H1 (cell line): ENCODE data around the gene TRAK1. TPM values are rescaled to one million over a fixed set of nuclear protein-coding genes. Genes with fewer than 3 reads are reported as not detected.

Experiments
- CTCF ChIA-PET: fragments of 300-600 bp; sonication (Branson Sonifier 250); formaldehyde crosslinking; loops from one replicate; lab custom pipeline; 2021; ENCODE audit not compliant: partially characterized antibody; lab: Charles Lee
- POLR2A ChIA-PET: fragments of 300-600 bp; sonication (Branson Sonifier 250); formaldehyde crosslinking; loops from one replicate; lab custom pipeline; 2021; ENCODE audit warnings: inconsistent platforms; ENCODE audit not compliant: partially characterized antibody; lab: Charles Lee
- DNase-seq, 2 experiments: peaks; one replicate each; pipeline versions ENCODE4 v3.0.0 to v3.0.0-alpha.2; 2010 to 2022; ENCODE audit warnings: low spot score in 2 of 2, low read depth in 1 of 2, mixed read lengths in 1 of 2
- FAIRE-seq: peaks from 2 replicates; lab custom pipeline; 2011; peaks lifted over from hg19 to GRCh38; lab: Jason Lieb, UNC
- H2AFZ ChIP-seq: 2 replicates; pipeline ENCODE4 v1.8.1; 2012; ENCODE audit warnings: low read length, inconsistent platforms
- H2AK5ac ChIP-seq: 2 replicates; pipeline ENCODE4 v1.6.1; 2013; ENCODE audit warnings: low read depth, low read length
- H2BK120ac ChIP-seq: replicated peaks from 2 replicates; pipeline ENCODE3; 2013; ENCODE audit warnings: low read depth, low read length, inconsistent platforms
- H2BK12ac ChIP-seq: 2 replicates; pipeline ENCODE4 v1.6.1; 2013; ENCODE audit warnings: low read depth, low read length
- H2BK15ac ChIP-seq: 2 replicates; pipeline ENCODE4 v1.6.1; 2013; ENCODE audit warnings: low read length
- H2BK20ac ChIP-seq: 2 replicates; pipeline ENCODE4 v1.6.1; 2013; ENCODE audit warnings: low read length
- H2BK5ac ChIP-seq: 2 replicates; pipeline ENCODE4 v1.6.1; 2013; ENCODE audit warnings: low read depth, low read length
- H3K14ac ChIP-seq: 2 replicates; pipeline ENCODE4 v1.6.1; 2013; ENCODE audit warnings: inconsistent platforms; ENCODE audit not compliant: insufficient read length
- H3K18ac ChIP-seq: 2 replicates; pipeline ENCODE4 v1.6.1; 2013; ENCODE audit warnings: low read length; ENCODE audit errors: extremely low read depth
- H3K23ac ChIP-seq: 2 replicates; pipeline ENCODE4 v1.6.1; 2013; ENCODE audit warnings: inconsistent platforms; ENCODE audit not compliant: insufficient read length
- H3K23me2 ChIP-seq: 2 replicates; pipeline ENCODE4 v1.6.1; 2013; ENCODE audit warnings: low read depth, low read length
- H3K27ac ChIP-seq: 2 replicates; pipeline ENCODE4 v1.6.1; 2011; ENCODE audit warnings: low read depth, low read length, inconsistent platforms
- H3K27me3 ChIP-seq, 4 experiments: replicated peaks in 1 of 4; 1 replicate in 1 of 4; 2 replicates in 3 of 4; pipeline versions ENCODE4 v1.6.1 to v1.8.1; 2011 to 2013; ENCODE audit warnings: low read length in 3 of 4, mild to moderate bottlenecking in 3 of 4, inconsistent platforms in 2 of 4, mixed read lengths in 2 of 4, moderate library complexity in 1 of 4; ENCODE audit not compliant: control insufficient read depth in 3 of 4, insufficient read depth in 3 of 4; ENCODE audit errors: extremely low read depth in 1 of 4
- H3K36me3 ChIP-seq, 4 experiments: 2 replicates each; pipeline versions ENCODE4 v1.6.1 to v1.8.1; 2011 to 2013; ENCODE audit warnings: mild to moderate bottlenecking in 4 of 4, low read length in 3 of 4, moderate library complexity in 2 of 4, control low read depth in 1 of 4, inconsistent platforms in 1 of 4; ENCODE audit not compliant: insufficient read depth in 4 of 4, control insufficient read depth in 2 of 4
- H3K4ac ChIP-seq: replicated peaks from 2 replicates; pipeline ENCODE3; 2013; ENCODE audit warnings: low read length, low read depth, mixed read lengths, inconsistent platforms; ENCODE audit not compliant: insufficient read length
- H3K4me1 ChIP-seq, 4 experiments: replicated peaks in 1 of 4; 1 replicate in 1 of 4; 2 replicates in 3 of 4; pipeline versions ENCODE4 v1.6.1 to v1.8.1; 2011 to 2013; ENCODE audit warnings: low read length in 3 of 4, inconsistent platforms in 2 of 4, mixed read lengths in 1 of 4; ENCODE audit not compliant: insufficient read depth in 4 of 4, control insufficient read depth in 3 of 4
- H3K4me2 ChIP-seq, 2 experiments: 2 replicates each; pipeline versions ENCODE4 v1.6.1 to v1.8.1; 2011 to 2013; ENCODE audit warnings: low read depth in 2 of 2, low read length in 2 of 2, control low read depth in 1 of 2, inconsistent platforms in 1 of 2, mild to moderate bottlenecking in 1 of 2; ENCODE audit not compliant: insufficient read depth in 1 of 2
- H3K4me3 ChIP-seq, 4 experiments: fragments of 200-600, 300-600 bp in 1 of 4; sonication (generic), shearing (Covaris generic), sonication (Bioruptor Twin) in 1 of 4; 2 replicates each; pipeline versions ENCODE4 v1.5.1 to v1.8.1; 2011 to 2016; ENCODE audit warnings: low read length in 4 of 4, low read depth in 3 of 4, control low read depth in 2 of 4, inconsistent platforms in 2 of 4, mild to moderate bottlenecking in 2 of 4, mixed read lengths in 1 of 4, moderate library complexity in 1 of 4; ENCODE audit not compliant: insufficient read depth in 2 of 4; ENCODE audit errors: extremely low read depth in 1 of 4
- H3K56ac ChIP-seq: replicated peaks from 2 replicates; pipeline ENCODE3; 2013; ENCODE audit warnings: low read depth, mild to moderate bottlenecking, mixed read lengths, low read length, inconsistent platforms; ENCODE audit not compliant: insufficient read length
- H3K79me1 ChIP-seq: 2 replicates; pipeline ENCODE4 v1.6.1; 2013; ENCODE audit warnings: low read depth, low read length, control low read depth
- H3K79me2 ChIP-seq, 2 experiments: 2 replicates each; pipeline versions ENCODE4 v1.6.1 to v1.8.1; 2012 to 2013; ENCODE audit warnings: low read length in 2 of 2, mild to moderate bottlenecking in 2 of 2, inconsistent platforms in 1 of 2; ENCODE audit not compliant: insufficient read depth in 2 of 2, control insufficient read depth in 1 of 2
- H3K9ac ChIP-seq, 4 experiments: replicated peaks in 1 of 4; 1 replicate in 1 of 4; 2 replicates in 3 of 4; pipeline versions ENCODE4 v1.6.1 to v1.8.1; 2011 to 2013; ENCODE audit warnings: low read depth in 3 of 4, low read length in 3 of 4, control low read depth in 2 of 4, mild to moderate bottlenecking in 2 of 4, moderate library complexity in 2 of 4, inconsistent platforms in 1 of 4; ENCODE audit errors: extremely low read depth in 1 of 4
- H3K9me3 ChIP-seq, 2 experiments: 2 replicates each; pipeline versions ENCODE4 v1.6.1 to v1.8.1; 2012 to 2013; ENCODE audit warnings: mild to moderate bottlenecking in 2 of 2, moderate library complexity in 2 of 2, control low read depth in 1 of 2, inconsistent platforms in 1 of 2, low read depth in 1 of 2, low read length in 1 of 2, mixed read lengths in 1 of 2; ENCODE audit not compliant: insufficient read depth in 2 of 2
- H4K20me1 ChIP-seq, 2 experiments: replicated peaks in 1 of 2; 2 replicates each; pipeline versions ENCODE3 to v1.8.1; 2011 to 2013; ENCODE audit warnings: inconsistent platforms in 2 of 2, low read length in 2 of 2, mild to moderate bottlenecking in 1 of 2; ENCODE audit not compliant: insufficient read depth in 2 of 2, control insufficient read depth in 1 of 2
- H4K5ac ChIP-seq: 2 replicates; pipeline ENCODE4 v1.6.1; 2013; ENCODE audit warnings: low read length, low read depth, mixed read lengths, inconsistent platforms; ENCODE audit not compliant: insufficient read length
- H4K8ac ChIP-seq: 2 replicates; pipeline ENCODE4 v1.8.0; 2013; ENCODE audit warnings: mild to moderate bottlenecking, moderate library complexity, low read length, inconsistent platforms; ENCODE audit not compliant: insufficient read depth; ENCODE audit errors: extremely low read depth
- H4K91ac ChIP-seq: replicated peaks from 2 replicates; pipeline ENCODE3; 2013; ENCODE audit warnings: low read length, mixed read lengths, inconsistent platforms; ENCODE audit not compliant: insufficient read length
- BACH1 ChIP-seq: IDR thresholded peaks from 2 replicates; pipeline ENCODE4 v1.6.1; 2012; ENCODE audit warnings: low read length, improper control_type of control experiment
- FOSL1 ChIP-seq: IDR thresholded peaks from 2 replicates; pipeline ENCODE4 v1.6.1; 2011; ENCODE audit warnings: mild to moderate bottlenecking, low read depth, low read length, moderate library complexity; ENCODE audit not compliant: insufficient read depth
- HDAC6 ChIP-seq: IDR thresholded peaks from one replicate; pipeline ENCODE4 v1.7.1; 2012; ENCODE audit warnings: low read depth, mild to moderate bottlenecking, inconsistent platforms, low read length, moderate library complexity
- JUND ChIP-seq: IDR thresholded peaks from 2 replicates; pipeline ENCODE4 v1.6.1; 2011; ENCODE audit warnings: mild to moderate bottlenecking, improper control_type of control experiment, low read length
- KDM4A ChIP-seq: IDR thresholded peaks from one replicate; pipeline ENCODE4 v1.7.1; 2012; ENCODE audit warnings: low read depth, mild to moderate bottlenecking, moderate library complexity, low read length, inconsistent platforms; ENCODE audit not compliant: severe bottlenecking
- KDM5A ChIP-seq: fragments of 200-600 bp; IDR thresholded peaks from 2 replicates; pipeline ENCODE4 v1.7.1; 2012; ENCODE audit warnings: mild to moderate bottlenecking, low read length, inconsistent platforms, mixed read lengths
- POU5F1 ChIP-seq: IDR thresholded peaks from 2 replicates; pipeline ENCODE4 v1.6.1; 2011; ENCODE audit warnings: low read depth, mild to moderate bottlenecking, low read length, moderate library complexity
- SP2 ChIP-seq: IDR thresholded peaks from 2 replicates; pipeline ENCODE4 v1.6.1; 2012; ENCODE audit warnings: mild to moderate bottlenecking, low read length, inconsistent platforms
- TBP ChIP-seq: IDR thresholded peaks from 2 replicates; pipeline ENCODE4 v1.6.1; 2011; ENCODE audit warnings: low read depth, low read length, improper control_type of control experiment
- TCF12 ChIP-seq: IDR thresholded peaks from 2 replicates; pipeline ENCODE4 v1.6.1; 2011; ENCODE audit warnings: low read depth, mild to moderate bottlenecking, low read length
- USF2 ChIP-seq: IDR thresholded peaks from 2 replicates; pipeline ENCODE4 v1.6.1; 2011; ENCODE audit warnings: low read length, improper control_type of control experiment
- WGBS, 2 experiments: shearing (Covaris generic) in 1 of 2; methylation state at CpG; one replicate each; pipeline versions ENCODE4 v1.1.6 to v1.1.7; 2013 to 2015; ENCODE audit warnings: low lambda C conversion rate in 2 of 2, mixed read lengths in 2 of 2, inconsistent platforms in 1 of 2, low coverage in 1 of 2, missing lambda C conversion rate in 1 of 2; ENCODE audit not compliant: insufficient replicate concordance in 2 of 2, insufficient coverage in 1 of 2, insufficient read length in 1 of 2; ENCODE audit errors: extremely low coverage in 1 of 2, missing lambda C conversion rate in 1 of 2; 5-methylcytosine and 5-hydroxymethylcytosine counted together
- polyA plus RNA-seq, 7 experiments: library from polyadenylated mRNA; depleted of rRNA in 3 of 7; stranded (reverse) in 5 of 7; unstranded in 2 of 7; fragments of >200 nt in 5 of 7; fragments of 200-250 nt in 2 of 7; gene quantifications; 1 replicate in 5 of 7; 2 replicates in 1 of 7; 4 replicates in 1 of 7; pipeline versions ENCODE4 v1.2.1 to v1.2.3, GENCODE V29; 2011 to 2013; ENCODE audit warnings: missing spikeins in 2 of 7, mixed read lengths in 2 of 7
- total RNA-seq: library from RNA; stranded (reverse); fragmentation: NEBNext Ultra II Directional; extraction: Animal tissue kit (Norgen Biotek cat#: 25700); gene quantifications from 2 replicates; pipeline ENCODE4 v1.2.1, GENCODE V29; 2021

The TRAK1 gene
- total and polyA plus RNA-seq, 2 of the 8 experiments (the other 6 are each of a cell fraction or from before 2014, with no cell fraction given), result 21.3 to 32.7 TPM

DNA sequence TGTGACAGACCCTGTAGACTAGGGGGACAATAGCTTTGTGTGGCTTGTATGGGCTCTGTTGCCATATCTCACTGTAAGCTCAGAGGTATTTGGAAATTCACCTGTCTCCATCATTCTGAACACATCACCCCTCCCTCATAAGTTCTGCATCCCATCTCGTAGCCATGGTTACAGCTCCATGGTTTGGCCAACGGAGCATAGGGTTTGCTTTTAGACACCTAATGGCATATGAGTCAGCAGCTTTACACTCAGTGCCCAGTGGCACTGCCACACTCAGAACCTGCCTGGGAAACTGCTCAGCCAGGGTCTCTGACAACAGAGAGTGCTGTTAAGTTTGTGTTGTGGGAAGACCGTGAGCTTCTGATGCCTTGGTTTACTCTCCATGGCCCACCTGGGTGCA is 107.6 kb downstream of the TRAK1 start:
- no peaks in the 10 kb centered on the region; a peak in 1 of 7 replicates for H3K4me1 ChIP-seq
- H3K9me3 ChIP-seq, result no peaks in the 10 kb centered on the region
- H2BK5ac ChIP-seq, result no peak overlapping the region
- H4K5ac ChIP-seq, result no peak overlapping the region
- no peak overlapping the region for H2BK12ac ChIP-seq
- H3K36me3 ChIP-seq, result peaks cover 6 to 37% (median 27%) of the 10 kb centered on the region in 4 experiments
- no peak overlapping the region for H2BK20ac ChIP-seq
- POLR2A ChIA-PET, result no interaction called here
- no peaks in the 10 kb centered on the region for H3K23me2 ChIP-seq
- H3K56ac ChIP-seq, result no peak overlapping the region
- no peak overlapping the region for H3K9ac ChIP-seq
- no peak overlapping the region for H2BK120ac ChIP-seq
- no peak overlapping the region for H3K18ac ChIP-seq
- H4K8ac ChIP-seq, result no peak overlapping the region; the same call in 1 of the 2 replicates
- no peaks in the 10 kb centered on the region for H3K79me1 ChIP-seq
- no peak overlapping the region for H2BK15ac ChIP-seq
- no peak for TF ChIP-seq TCF12
- TF ChIP-seq BACH1, result no peak
- TF ChIP-seq HDAC6, result no peak
- no peak for TF ChIP-seq JUND
- TF ChIP-seq KDM5A, result no peak
- no peak for TF ChIP-seq TBP
- no peak for TF ChIP-seq FOSL1
- TF ChIP-seq POU5F1, result no peak
- TF ChIP-seq KDM4A, result no peak
- TF ChIP-seq SP2, result no peak
- no peak for TF ChIP-seq USF2
- no peak overlapping the region for H4K91ac ChIP-seq
- no peaks in the 10 kb centered on the region for H3K27me3 ChIP-seq
- H3K4me2 ChIP-seq, result no peak overlapping the region
- DNase-seq, result no peak
- H3K4me3 ChIP-seq, result no peak overlapping the region
- H4K20me1 ChIP-seq, result peaks cover 0 to 2% of the 10 kb centered on the region in 2 experiments
- H3K79me2 ChIP-seq, result no peaks in the 10 kb centered on the region
- H2AFZ ChIP-seq, result no peak overlapping the region
- WGBS, 2 experiments, result 95% methylated on average over 3 of the region's 3 CpGs; no CpG with 5 or more reads in 1 of the 2 experiments
- H3K14ac ChIP-seq, result no peak overlapping the region
- no peak overlapping the region for H3K4ac ChIP-seq
- CTCF ChIA-PET, result interaction anchor here (0.9 to 4.3 kb wide), 5 partner anchors 8 to 81 kb away, joined by 3 to 27 read pairs (median 7); no protein-coding TSS in a partner anchor
- no peak overlapping the region for H3K27ac ChIP-seq
- no peak overlapping the region for H3K23ac ChIP-seq
- no peak overlapping the region for H2AK5ac ChIP-seq
- FAIRE-seq, result no peak
